ENCODE results near the gene TDRD9. TPM values are rescaled to one million over a fixed set of nuclear protein-coding genes. Genes with fewer than 3 reads are reported as not detected.

TDRD9 gene
- total and polyA plus RNA-seq, 2 donors from 2014 or later: 1.6 to 6.6 TPM

DNA sequence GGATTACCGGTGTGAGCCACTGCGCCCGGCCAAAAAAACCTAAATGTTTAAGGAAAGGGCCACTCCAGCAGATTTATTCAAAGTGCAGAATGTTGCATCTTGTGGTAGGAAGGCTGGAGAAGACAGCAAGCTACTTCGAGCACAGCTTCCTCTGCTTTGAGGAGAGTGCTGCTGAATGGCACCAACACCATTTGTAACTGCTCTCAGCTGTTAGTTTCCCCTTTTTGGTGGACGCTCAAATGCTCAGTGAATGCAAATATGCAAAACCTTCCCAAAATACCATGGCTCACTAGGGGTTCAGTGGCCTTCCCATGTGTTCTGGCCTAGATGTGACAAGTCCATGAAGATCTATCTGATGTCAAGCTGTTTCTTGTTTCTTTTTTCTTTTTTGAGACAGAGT, 2.9 kb upstream of the TDRD9 start:
- H3K27me3 ChIP-seq (ENCODE audit: control insufficient read depth, insufficient read depth, low read length): no peaks in the 10 kb centered on the region
- no peak overlapping the region for H3K9ac ChIP-seq (ENCODE audit: low read length in 3 of 3)
- H3K27ac ChIP-seq (ENCODE audit: low read depth in 2 of 2, low read length in 2 of 2): no peak overlapping the region
- no peaks in the 10 kb centered on the region for H3K36me3 ChIP-seq (ENCODE audit: control insufficient read depth in 2 of 3, insufficient read depth in 3 of 3, low read length in 3 of 3)
- no peaks in the 10 kb centered on the region for H3K9me3 ChIP-seq (ENCODE audit: control insufficient read depth in 2 of 3, insufficient read depth in 1 of 3, low read length in 3 of 3)
- FAIRE-seq: no peak
- intact Hi-C loops (cut with DNase I): no loop called here
- no peak for DNase-seq
- H3K4me1 ChIP-seq (ENCODE audit: control insufficient read depth in 2 of 3, insufficient read depth in 2 of 3, low read depth in 1 of 3, low read length in 3 of 3): peaks cover 0 to 3% (median 0%) of the 10 kb centered on the region in 3 donors
- no peak overlapping the region for H3K4me3 ChIP-seq (ENCODE audit: low read length in 3 of 3)
- TF ChIP-seq, protein P1, sequence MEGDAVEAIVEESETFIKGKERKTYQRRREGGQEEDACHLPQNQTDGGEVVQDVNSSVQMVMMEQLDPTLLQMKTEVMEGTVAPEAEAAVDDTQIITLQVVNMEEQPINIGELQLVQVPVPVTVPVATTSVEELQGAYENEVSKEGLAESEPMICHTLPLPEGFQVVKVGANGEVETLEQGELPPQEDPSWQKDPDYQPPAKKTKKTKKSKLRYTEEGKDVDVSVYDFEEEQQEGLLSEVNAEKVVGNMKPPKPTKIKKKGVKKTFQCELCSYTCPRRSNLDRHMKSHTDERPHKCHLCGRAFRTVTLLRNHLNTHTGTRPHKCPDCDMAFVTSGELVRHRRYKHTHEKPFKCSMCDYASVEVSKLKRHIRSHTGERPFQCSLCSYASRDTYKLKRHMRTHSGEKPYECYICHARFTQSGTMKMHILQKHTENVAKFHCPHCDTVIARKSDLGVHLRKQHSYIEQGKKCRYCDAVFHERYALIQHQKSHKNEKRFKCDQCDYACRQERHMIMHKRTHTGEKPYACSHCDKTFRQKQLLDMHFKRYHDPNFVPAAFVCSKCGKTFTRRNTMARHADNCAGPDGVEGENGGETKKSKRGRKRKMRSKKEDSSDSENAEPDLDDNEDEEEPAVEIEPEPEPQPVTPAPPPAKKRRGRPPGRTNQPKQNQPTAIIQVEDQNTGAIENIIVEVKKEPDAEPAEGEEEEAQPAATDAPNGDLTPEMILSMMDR (IDR thresholded peaks at IDR 0.05; ENCODE audit: borderline replicate concordance, extremely low read depth, insufficient read depth): no peak

DNA sequence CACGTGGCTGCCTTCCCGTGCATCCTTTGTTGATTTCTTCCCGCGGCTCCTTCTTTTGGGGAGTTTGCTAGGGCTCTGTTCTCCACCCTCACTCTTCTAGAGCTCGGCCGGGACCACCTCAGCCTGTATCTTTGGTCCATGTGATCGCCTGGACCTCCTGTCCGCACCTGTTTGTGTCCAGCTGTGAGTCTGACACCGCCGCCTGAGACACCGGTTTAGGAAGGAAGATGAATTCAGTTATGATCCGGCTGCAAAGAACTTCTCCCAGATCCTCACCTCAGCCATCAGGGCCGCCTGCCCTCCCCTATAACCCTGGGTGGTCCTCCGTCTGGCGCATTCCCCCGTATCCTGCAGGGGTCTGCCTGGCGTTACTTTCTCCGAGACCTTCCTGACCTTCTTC, 690 bp upstream of the TDRD9 start:
- intact Hi-C loops (cut with DNase I): no loop called here
- H3K9me3 ChIP-seq (ENCODE audit: control insufficient read depth in 2 of 3, insufficient read depth in 1 of 3, low read length in 3 of 3): no peaks in the 10 kb centered on the region
- FAIRE-seq: no peak
- H3K4me1 ChIP-seq (ENCODE audit: control insufficient read depth in 2 of 3, insufficient read depth in 2 of 3, low read depth in 1 of 3, low read length in 3 of 3): no peaks in the 10 kb centered on the region
- no peaks in the 10 kb centered on the region for H3K36me3 ChIP-seq (ENCODE audit: control insufficient read depth in 2 of 3, insufficient read depth in 3 of 3, low read length in 3 of 3)
- no peak overlapping the region for H3K4me3 ChIP-seq (ENCODE audit: low read length in 3 of 3)
- H3K27me3 ChIP-seq (ENCODE audit: control insufficient read depth, insufficient read depth, low read length): no peaks in the 10 kb centered on the region
- DNase-seq: no peak
- TF ChIP-seq, protein P1 (IDR thresholded peaks at IDR 0.05; ENCODE audit: borderline replicate concordance, extremely low read depth, insufficient read depth): no peak
- no peak overlapping the region for H3K27ac ChIP-seq (ENCODE audit: low read depth in 2 of 2, low read length in 2 of 2)
- H3K9ac ChIP-seq (ENCODE audit: low read length in 3 of 3): no peak overlapping the region

DNA sequence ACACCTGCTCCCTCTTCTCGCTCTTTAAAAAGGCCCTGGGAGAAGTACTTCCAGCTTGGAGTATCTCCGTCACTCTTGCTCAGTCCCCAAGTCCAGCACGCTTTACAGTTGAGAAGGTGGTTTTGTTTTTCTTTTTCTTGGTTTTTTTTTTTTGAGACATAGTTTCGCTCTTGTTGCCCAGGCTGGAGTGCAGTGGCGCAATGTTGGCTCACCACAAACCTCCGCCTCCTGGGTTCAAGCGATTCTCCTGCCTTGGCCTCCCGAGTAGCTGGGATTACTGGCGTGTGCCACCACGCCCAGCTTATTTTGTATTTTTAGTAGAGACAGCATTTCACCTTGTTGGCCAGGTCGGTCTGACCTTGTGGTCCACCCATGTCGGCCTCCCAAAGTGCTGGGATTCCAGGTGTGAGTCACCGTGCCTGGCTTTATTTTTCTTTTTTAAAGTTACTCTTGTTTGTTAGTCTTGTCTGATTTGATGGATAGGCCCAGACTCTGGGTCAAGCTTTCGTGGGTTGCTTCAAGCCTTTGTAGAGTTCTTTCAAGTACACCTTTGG, 1.9 kb downstream of the TDRD9 start:
- no peaks in the 10 kb centered on the region for H3K27me3 ChIP-seq (ENCODE audit: control insufficient read depth, insufficient read depth, low read length)
- no peaks in the 10 kb centered on the region for H3K36me3 ChIP-seq (ENCODE audit: control insufficient read depth in 2 of 3, insufficient read depth in 3 of 3, low read length in 3 of 3)
- H3K9me3 ChIP-seq (ENCODE audit: control insufficient read depth in 2 of 3, insufficient read depth in 1 of 3, low read length in 3 of 3): no peaks in the 10 kb centered on the region
- intact Hi-C loops (cut with DNase I): no loop called here
- H3K4me3 ChIP-seq (ENCODE audit: low read length in 3 of 3): no peak overlapping the region
- TF ChIP-seq, protein P1 (IDR thresholded peaks at IDR 0.05; ENCODE audit: borderline replicate concordance, extremely low read depth, insufficient read depth): no peak
- H3K9ac ChIP-seq (ENCODE audit: low read length in 3 of 3): no peak overlapping the region
- H3K27ac ChIP-seq (ENCODE audit: low read depth in 2 of 2, low read length in 2 of 2): no peak overlapping the region
- DNase-seq (no peak), FAIRE-seq (no peak)
- H3K4me1 ChIP-seq (ENCODE audit: control insufficient read depth in 2 of 3, insufficient read depth in 2 of 3, low read depth in 1 of 3, low read length in 3 of 3): no peaks in the 10 kb centered on the region

DNA sequence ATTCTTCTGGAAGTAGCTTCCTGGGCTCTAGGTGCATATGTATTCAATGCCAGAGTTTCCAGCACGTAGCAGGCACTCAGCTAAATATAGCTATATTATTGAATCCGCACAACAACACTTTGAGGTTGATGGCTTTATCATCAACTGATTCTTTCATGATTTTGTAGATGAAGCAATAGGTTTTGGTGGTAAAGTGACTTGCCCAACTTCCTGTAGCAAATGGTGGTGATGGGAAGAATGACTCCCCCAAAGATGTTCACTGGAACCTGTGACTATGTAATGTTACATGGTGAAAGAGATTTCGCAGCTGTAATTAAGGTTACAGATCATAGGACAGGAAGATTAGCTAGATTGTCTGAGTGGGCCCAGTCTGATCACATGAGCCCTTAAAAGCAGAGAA, 3.2 kb downstream of the TDRD9 start:
- TF ChIP-seq, protein P1 (IDR thresholded peaks at IDR 0.05; ENCODE audit: borderline replicate concordance, extremely low read depth, insufficient read depth): no peak
- Histone ChIP-seq H3K4me3 (ENCODE audit: low read length in 3 of 3) (no peak overlapping the region), H3K9me3 (ENCODE audit: control insufficient read depth in 2 of 3, insufficient read depth in 1 of 3, low read length in 3 of 3) (no peaks in the 10 kb centered on the region), H3K36me3 (ENCODE audit: control insufficient read depth in 2 of 3, insufficient read depth in 3 of 3, low read length in 3 of 3) (no peaks in the 10 kb centered on the region), H3K9ac (ENCODE audit: low read length in 3 of 3) (no peak overlapping the region), H3K4me1 (ENCODE audit: control insufficient read depth in 2 of 3, insufficient read depth in 2 of 3, low read depth in 1 of 3, low read length in 3 of 3) (no peaks in the 10 kb centered on the region), H3K27me3 (ENCODE audit: control insufficient read depth, insufficient read depth, low read length) (no peaks in the 10 kb centered on the region), H3K27ac (ENCODE audit: low read depth in 2 of 2, low read length in 2 of 2) (no peak overlapping the region)
- DNase-seq (no peak), FAIRE-seq (no peak)
- intact Hi-C loops (cut with DNase I): no loop called here
